ENCODE measurements around the gene CNGA4. TPM values are rescaled to one million over a fixed set of nuclear protein-coding genes. Genes with fewer than 3 reads are reported as not detected.
A peak's percentile ranks its signal among the peaks of the same experiment; 100 is the strongest.

CNGA4 gene
- polyA plus RNA-seq, 3 donors, result 0.69 TPM; not detected in 2

DNA sequence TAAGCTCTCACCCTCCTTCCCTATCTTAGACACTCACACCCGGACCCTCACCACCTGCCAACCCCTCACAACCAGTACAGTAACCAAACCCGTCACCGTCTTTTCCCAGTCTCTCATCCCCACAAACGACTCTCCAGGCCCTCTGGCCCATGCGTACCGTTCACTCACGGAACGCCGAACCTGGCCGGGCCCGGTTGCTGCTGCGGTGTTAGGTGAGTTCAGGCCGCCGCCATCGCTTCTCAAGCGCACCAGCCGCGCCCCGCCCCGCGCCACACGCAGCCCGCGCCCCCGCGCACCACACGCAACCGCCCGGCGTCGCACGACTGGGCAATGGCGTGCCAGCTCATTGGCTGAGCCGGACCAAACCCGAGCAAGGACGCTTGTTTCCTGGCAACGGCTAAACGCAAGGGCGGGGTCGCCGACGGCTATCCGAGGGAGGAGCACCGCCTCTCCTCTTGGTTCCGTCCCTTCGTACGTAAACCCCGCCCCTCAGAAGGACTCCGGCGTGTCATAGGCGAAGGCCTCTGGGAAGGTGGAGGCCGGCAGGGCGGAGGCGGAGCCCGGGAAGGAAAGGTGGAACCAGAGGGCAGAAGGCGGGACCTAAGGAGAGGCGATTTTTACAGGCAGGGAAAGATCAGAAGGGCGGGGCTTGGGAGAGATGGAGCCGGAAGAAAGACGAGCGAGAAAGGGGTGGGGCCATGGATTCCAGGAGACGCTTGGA, 4.3 kb upstream of the CNGA4 start, which contains the start of gene FHIP1B:
Gene FHIP1B, minus strand, starts transcription at position 250 of the 721 bp plus-strand sequence. CDS start 10,120 bp downstream, outside the sequence.
- Histone ChIP-seq H3K27ac (ENCODE audit: low read depth in 1 of 2, low read length in 2 of 2) (peak within 1 kb of the TSS; percentile 84 to 97), H3K4me3 (replicated peaks in 1 of 3; ENCODE audit: low read depth in 2 of 3, low read length in 3 of 3) (peak within 1 kb of the TSS; percentile 81 to 94 (median 87)), H3K79me2 (ENCODE audit: insufficient read depth, low read length) (peaks cover 50% of the 10 kb centered on the region), H3K4me2 (replicated peaks; ENCODE audit: extremely low read depth, low read length, poor library complexity, severe bottlenecking) (peak within 1 kb of the TSS; percentile 82), H3K4me1 (ENCODE audit: control insufficient read depth in 1 of 2, insufficient read depth in 2 of 2, low read length in 2 of 2) (peaks cover 49 to 72% of the 10 kb centered on the region in 2 donors), H2AFZ (ENCODE audit: insufficient read depth, low read depth, low read length, poor library complexity, severe bottlenecking) (peak within 1 kb of the TSS; percentile 89), H3K9ac (ENCODE audit: insufficient read depth, low read length, poor library complexity, severe bottlenecking) (peak within 1 kb of the TSS; percentile 88), H4K20me1 (ENCODE audit: insufficient read depth, low read length) (no peaks in the 10 kb centered on the region), H3K9me3 (replicated peaks in 1 of 2; ENCODE audit: control insufficient read depth in 1 of 2, insufficient read depth in 1 of 2, low read length in 2 of 2) (no peaks in the 10 kb centered on the region), H3K27me3 (ENCODE audit: control insufficient read depth in 2 of 2, insufficient read depth in 2 of 2, low read length in 2 of 2) (no peaks in the 10 kb centered on the region), H3K36me3 (replicated peaks in 1 of 2; ENCODE audit: control insufficient read depth in 1 of 2, insufficient read depth in 2 of 2, low read length in 2 of 2) (no peaks in the 10 kb centered on the region)
- Mint-ChIP-seq H3K4me3 (peak within 1 kb of the TSS; percentile 97 to 100), H3K9me3 (no peaks in the 10 kb centered on the region), H3K27ac (peak within 1 kb of the TSS; percentile 98 to 100 (median 98)), H3K36me3 (peaks cover under 1 to 11% of the 10 kb centered on the region in 2 donors), H3K27me3 (ENCODE audit: low read depth in 3 of 3) (peaks cover 0 to 1% (median 0%) of the 10 kb centered on the region in 3 donors), H3K4me1 (peaks cover 48% of the 10 kb centered on the region)
- no peak for TF ChIP-seq CTCF (IDR thresholded peaks at IDR 0.05)
- intact Hi-C loops (cut with micrococcal nuclease), result loop anchor here (2.0 to 10.0 kb wide), 5 partner anchors 34 to 450 kb away; partner anchors contain the start of genes TAF10 (in 2 of the 2), ARFIP2 (in 1 of the 2), MRPL17 (in 1 of the 2) and TIMM10B (in 1 of the 2)
- DNase-seq, result peak; percentile 99 to 100 (median 100)
- WGBS (ENCODE audit: insufficient coverage), result 0% methylated on average over 62 of the region's 62 CpGs

GRCh38 chr11:6237266-6237665, 1.6 kb upstream of the CNGA4 start:
- Mint-ChIP-seq H3K4me1 (peaks cover 42% of the 10 kb centered on the region), H3K27me3 (ENCODE audit: low read depth in 3 of 3) (peaks cover 0 to 3% (median 0%) of the 10 kb centered on the region in 3 donors)

More at GRCh38 chr11:6237266-6237665, 1.6 kb upstream of the CNGA4 start:
- 60% methylated on average over 2 of the region's 4 CpGs for WGBS (ENCODE audit: insufficient coverage)
- peaks cover 0 to 1% of the 10 kb centered on the region in 2 donors for H3K36me3 Mint-ChIP-seq
- peaks cover 22% of the 10 kb centered on the region for H3K79me2 ChIP-seq (ENCODE audit: insufficient read depth, low read length)
- H2AFZ ChIP-seq (ENCODE audit: insufficient read depth, low read depth, low read length, poor library complexity, severe bottlenecking), result no peak overlapping the region
- H3K9ac ChIP-seq (ENCODE audit: insufficient read depth, low read length, poor library complexity, severe bottlenecking), result no peak overlapping the region
- no peaks in the 10 kb centered on the region for H4K20me1 ChIP-seq (ENCODE audit: insufficient read depth, low read length)
- no peak for TF ChIP-seq CTCF (IDR thresholded peaks at IDR 0.05)
- H3K27ac ChIP-seq (ENCODE audit: low read depth in 1 of 2, low read length in 2 of 2), result no peak overlapping the region
- DNase-seq, result peak in 2 of 3 donors; percentile 29 to 64
- intact Hi-C loops (cut with micrococcal nuclease), result loop anchor here (5.0 to 10.0 kb wide), 3 partner anchors 245 to 448 kb away; partner anchors contain the start of genes ARFIP2 (in 1 of the 2), MRPL17 (in 1 of the 2), TAF10 (in 1 of the 2) and TIMM10B (in 1 of the 2)
- no peaks in the 10 kb centered on the region for H3K9me3 ChIP-seq (replicated peaks in 1 of 2; ENCODE audit: control insufficient read depth in 1 of 2, insufficient read depth in 1 of 2, low read length in 2 of 2)
- H3K27ac Mint-ChIP-seq, result no peak overlapping the region
- no peak overlapping the region for H3K4me3 Mint-ChIP-seq
- no peak overlapping the region for H3K4me2 ChIP-seq (replicated peaks; ENCODE audit: extremely low read depth, low read length, poor library complexity, severe bottlenecking)
- peaks cover 41 to 65% of the 10 kb centered on the region in 2 donors for H3K4me1 ChIP-seq (ENCODE audit: control insufficient read depth in 1 of 2, insufficient read depth in 2 of 2, low read length in 2 of 2)
- no peaks in the 10 kb centered on the region for H3K27me3 ChIP-seq (ENCODE audit: control insufficient read depth in 2 of 2, insufficient read depth in 2 of 2, low read length in 2 of 2)
- H3K36me3 ChIP-seq (replicated peaks in 1 of 2; ENCODE audit: control insufficient read depth in 1 of 2, insufficient read depth in 2 of 2, low read length in 2 of 2), result no peaks in the 10 kb centered on the region
- H3K9me3 Mint-ChIP-seq, result no peaks in the 10 kb centered on the region
- H3K4me3 ChIP-seq (replicated peaks in 1 of 3; ENCODE audit: low read depth in 2 of 3, low read length in 3 of 3), result no peak overlapping the region
